NCI-H2107 treated with DMSO at 0.1 percent for 48 hours (cell line): ENCODE measurements around the gene LRRC8C.
"Not testable (repeated sequence)": the region's sequence is repeated elsewhere in the genome, so short reads cannot be mapped to it uniquely, and the experiment has no call there.

ENCODE experiments used
- DNase-seq: peaks from one replicate; lab custom pipeline; 2025; ENCODE audit not compliant: unreplicated experiment; lab: John Stamatoyannopoulos, UW

Gene LRRC8C

DNA sequence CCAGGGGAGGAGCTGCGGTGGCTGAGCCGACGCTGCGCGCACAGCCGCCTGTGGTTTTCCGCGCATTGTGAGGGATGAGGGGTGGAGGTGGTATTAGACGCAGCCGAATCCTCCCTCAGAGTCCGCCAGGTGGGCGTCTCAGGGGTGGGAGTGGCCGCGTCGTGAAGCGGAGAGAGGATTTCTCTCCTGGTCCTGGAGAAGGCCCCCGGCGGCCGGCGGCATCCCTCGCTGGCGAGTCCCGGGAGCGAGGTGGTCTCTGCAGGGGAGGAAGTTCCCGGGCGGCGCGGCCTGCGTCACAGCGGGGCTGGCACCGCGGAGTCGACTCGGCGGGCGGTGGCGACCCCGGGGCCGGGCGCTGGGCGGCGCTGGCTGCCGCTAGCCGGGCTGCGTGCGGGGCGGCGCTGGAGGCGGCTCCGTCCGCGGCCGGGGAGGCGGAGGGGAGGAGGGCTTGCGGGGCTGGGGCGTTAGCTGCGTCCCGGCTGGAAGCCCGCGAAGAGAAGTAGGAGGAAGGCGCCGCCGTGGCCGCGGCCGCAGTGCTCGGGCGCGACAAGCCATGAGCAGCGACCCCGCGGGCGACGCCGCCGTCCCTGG, at the start of gene LRRC8C:
TSS of gene LRRC8C (plus strand) at position 464 of the 591 bp plus-strand sequence. CDS start 53,354 bp downstream, outside the sequence.
- peak; percentile 41 for DNase-seq

GRCh38 chr1:89584211-89584610, 48.7 kb upstream of the LRRC8C start:
- DNase-seq, result no peak

DNA sequence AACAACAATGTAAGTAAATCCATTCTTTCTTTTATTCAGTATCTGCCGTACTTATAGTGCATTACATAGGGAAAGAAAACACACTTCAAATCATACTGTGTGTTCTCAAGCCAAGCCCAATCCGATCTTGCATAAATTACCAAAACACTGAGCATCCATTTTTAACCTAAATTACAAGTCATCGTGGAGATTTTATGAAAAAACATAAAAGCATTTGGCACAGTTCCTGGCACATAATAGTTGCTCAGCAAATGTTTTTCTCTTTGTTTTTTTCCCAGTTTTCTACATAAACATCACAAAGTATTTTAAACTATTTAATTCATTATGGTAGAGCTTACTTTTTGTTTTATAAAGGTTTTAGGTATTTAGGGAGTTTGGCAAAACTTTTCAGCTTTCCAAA, 48.1 kb upstream of the LRRC8C start:
- DNase-seq, result no peak

DNA sequence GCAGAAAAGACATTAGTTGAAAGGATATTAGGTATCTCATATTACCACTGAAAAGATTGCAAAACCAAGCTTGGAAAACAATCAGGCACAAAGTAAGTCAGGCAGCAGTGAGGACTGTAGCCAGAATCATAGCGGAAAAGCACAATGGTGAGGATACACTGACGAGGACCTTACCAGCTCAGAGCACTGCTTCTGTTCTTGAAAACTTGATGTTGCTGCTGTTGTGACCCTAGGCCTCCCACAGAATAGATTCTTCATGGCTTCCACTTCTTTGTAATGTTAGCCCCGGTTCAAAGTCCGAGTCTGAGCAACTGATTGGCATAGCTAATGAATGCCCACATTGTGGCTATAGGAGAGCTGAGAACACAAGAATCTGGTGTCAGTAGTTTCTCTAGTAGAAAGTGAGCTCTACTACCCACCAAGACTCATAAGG, 45.2 kb upstream of the LRRC8C start:
- DNase-seq, result peak; percentile 85

GRCh38 chr1:89588480-89588879, 44.4 kb upstream of the LRRC8C start:
- no peak for DNase-seq

GRCh38 chr1:89589515-89589914, 43.4 kb upstream of the LRRC8C start:
- DNase-seq, result no peak

DNA sequence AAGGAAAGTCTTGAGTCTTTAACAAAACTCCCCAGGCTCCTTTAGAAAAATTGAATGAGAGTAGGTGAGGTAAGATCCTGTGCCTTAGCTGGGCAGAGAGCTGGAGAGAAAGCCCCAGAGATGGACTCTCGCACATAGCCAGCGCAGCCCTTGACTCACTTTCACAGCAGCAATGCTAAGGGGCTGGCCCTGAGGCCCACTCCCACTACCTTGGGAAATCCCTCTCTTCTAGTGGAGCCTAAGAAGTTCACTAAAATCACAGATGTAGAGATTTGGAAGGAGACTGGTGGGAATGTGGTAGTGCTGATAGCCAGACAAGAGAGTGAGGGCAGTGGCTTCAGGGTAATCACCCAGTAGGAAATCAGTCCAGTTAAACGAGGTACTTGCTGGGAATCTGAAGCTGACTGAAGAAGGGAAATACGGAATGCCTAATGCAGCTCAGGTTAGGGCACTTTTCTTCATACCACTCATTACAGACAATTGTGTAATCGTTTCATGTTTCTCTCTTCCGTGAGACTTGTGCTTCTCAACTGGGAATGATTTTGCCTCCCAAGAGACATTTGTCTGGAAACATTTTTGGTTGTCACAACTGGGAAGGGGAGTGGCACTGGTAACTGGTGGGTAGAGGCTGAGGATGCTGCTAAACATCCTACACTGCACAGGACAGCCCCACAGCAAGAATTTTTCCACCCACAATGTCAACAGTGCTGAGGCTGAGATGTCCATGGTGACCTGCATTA, 42.4 kb upstream of the LRRC8C start:
- no peak for DNase-seq

DNA sequence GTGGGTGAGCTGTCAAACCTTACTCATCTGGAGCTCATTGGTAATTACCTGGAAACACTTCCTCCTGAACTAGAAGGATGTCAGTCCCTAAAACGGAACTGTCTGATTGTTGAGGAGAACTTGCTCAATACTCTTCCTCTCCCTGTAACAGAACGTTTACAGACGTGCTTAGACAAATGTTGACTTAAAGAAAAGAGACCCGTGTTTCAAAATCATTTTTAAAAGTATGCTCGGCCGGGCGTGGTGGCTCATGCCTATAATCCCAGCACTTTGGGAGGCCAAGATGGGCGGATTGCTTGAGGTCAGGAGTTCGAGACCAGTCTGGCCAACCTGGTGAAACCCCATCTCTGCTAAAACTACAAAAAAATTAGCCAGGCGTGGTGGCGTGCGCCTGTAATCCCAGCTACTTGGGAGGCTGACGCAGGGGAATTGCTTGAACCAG, 40.0 kb upstream of the LRRC8C start:
- not testable (repeated sequence) for DNase-seq

DNA sequence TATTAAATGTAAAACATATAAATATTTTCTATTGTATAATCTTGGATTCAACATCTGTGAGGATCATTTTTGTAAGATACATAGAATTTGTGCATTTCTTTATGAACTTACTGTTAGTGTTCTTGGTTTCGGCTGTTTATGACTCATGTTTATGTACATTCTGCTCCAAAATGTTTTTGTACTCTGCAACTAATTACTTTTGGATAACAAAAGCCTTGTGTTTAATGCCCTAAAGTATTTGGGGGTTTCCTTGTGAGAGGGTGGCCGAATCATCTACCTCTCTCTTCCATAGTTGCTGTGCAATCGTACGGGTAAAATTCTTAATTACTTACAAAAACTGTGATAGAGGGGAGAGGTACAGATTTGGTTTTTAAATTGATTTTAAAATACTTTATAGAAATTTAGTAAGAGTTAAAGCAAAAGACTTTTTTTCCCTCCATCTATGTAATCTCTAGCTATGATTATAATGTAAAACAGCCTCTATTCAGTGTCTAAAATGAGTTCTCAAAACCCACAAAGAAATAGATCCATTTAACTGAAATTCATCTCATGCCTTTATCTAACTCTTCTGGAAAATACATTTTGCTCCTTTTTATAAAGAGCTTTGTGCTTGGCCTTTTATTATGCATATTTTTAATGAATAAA, 38.7 kb upstream of the LRRC8C start:
- no peak for DNase-seq

- DNase-seq, result peak; percentile 25
These were observed 36.2 kb upstream of the LRRC8C start for GRCh38 chr1:89596698-89597097.

DNA sequence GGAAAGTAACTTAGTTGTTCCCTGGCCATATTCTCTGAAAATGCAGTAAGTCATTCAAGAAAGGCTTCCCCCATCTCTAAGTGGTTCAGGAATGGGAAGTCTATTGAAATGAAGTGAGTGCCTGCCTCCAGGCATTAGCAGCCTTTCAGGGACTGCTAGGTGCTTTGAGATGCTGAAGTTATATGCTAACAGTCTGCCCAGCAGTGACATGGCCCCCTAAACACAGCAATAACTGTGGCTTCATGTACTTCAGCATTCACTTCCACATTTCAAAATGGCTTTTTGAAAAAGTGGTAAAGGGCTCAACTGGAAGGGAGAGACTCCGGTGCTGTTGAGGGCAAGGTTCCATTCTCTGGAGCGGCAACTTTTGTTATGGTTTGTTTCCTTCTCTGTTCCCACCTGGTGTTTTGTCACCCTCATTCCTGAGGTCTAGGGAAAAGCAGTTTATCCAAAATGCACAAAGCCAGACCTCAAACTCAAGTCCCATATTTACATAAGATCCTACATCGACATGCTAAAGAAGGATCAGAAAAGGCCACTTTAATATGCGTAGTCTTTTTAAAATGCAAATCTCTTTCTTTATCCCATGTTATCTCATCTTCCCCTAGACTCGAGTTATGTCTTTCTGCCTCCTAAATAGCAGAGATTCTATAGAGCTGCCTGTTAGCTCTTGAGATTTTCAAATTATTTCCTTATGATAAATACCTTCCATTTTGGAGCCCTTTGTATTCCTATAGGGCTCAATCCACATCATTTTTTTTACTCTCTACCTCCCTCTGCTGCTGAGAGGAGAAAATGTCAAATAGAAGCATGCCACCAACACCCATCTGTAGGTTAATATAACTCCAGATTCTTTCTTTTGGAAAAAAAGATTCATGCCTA, 34.2 kb upstream of the LRRC8C start:
- peak; percentile 77 for DNase-seq

DNA sequence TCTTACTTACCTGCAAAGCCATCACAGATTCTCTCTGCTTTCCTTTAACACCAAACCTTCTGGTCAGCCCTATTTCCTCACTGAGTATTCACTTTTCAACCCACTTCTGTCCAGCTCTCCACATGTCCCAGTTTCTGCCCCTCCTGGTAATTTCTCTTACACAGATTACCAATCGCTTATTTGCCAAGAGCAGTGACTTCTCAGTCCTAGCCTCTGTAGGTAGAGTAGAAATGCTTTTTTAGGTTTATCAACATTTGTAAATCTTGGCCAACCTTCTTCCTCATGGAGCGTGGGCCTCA, 33.6 kb upstream of the LRRC8C start:
- no peak for DNase-seq

- peak; percentile 54 for DNase-seq
These were observed 32.3 kb upstream of the LRRC8C start for GRCh38 chr1:89600451-89601224.

- DNase-seq, result no peak
These were observed 30.0 kb upstream of the LRRC8C start for GRCh38 chr1:89602871-89603404.

DNA sequence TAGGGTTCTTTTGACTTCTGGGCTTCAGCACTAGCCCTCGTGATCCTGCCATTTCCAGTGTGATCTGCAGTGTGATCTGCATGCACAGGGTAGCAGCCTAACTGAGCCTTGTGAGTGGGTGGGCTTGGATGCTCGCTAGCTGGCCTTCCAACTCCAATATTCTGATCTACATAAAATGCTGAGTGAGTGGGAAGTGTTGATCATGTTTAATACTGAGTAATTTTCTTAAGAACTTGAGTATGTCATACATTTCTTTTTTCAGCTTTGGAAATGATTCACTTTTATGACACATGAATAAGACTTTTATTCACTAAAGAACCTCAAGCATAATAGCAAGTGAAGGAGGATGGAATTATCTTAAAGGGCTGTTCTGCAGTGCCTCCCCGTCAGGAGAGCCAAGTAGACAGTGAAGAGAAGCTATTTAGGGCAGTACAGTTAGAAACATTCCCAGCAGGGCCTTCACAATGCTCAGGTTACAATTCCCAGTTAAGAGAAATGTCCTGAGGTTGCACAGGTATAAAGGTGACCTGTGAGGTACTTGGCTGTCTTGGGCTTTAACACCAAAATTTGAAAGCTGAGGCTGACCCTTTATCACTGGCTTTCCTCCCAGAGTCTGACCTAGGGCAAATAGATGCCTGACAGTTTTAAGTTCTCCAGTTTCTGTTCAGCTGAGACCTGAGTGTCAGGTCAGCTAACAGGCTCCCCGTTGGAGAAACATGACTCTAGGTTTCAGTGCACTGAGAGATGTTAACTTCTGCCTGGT, 29.1 kb upstream of the LRRC8C start:
- no peak for DNase-seq

DNA sequence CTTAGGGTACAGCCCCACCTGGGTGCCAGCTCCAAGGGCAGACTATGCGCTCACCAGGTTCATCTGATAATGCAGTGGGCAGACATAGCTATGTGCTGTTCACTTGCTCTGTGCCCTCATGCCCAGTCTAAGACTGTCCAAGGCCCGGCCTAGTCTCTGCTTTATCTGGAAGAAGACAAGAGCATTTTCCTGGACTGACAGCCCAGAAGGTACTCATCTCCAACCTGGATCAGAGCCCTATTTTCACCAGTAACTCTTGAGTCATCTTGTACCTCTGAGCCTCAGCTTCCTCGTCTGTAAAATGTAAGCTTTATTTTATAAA, 28.5 kb upstream of the LRRC8C start:
- no peak for DNase-seq

GRCh38 chr1:89605692-89606091, 27.2 kb upstream of the LRRC8C start:
- no peak for DNase-seq

GRCh38 chr1:89606227-89606980, 26.5 kb upstream of the LRRC8C start:
- no peak for DNase-seq

- DNase-seq, result no peak
These were observed 25.8 kb upstream of the LRRC8C start for GRCh38 chr1:89607156-89607555.
